HG03575 (cell line): ENCODE data around the gene JAKMIP1.

ENCODE experiments used
- ATAC-seq: cut with Tn5 transposase; IDR thresholded peaks from one replicate; pipeline ENCODE4 v1.9.1; 2021; ENCODE audit not compliant: unreplicated experiment, insufficient number of reproducible peaks, low FRiP score; ENCODE audit errors: extremely low read depth

The JAKMIP1 gene

DNA sequence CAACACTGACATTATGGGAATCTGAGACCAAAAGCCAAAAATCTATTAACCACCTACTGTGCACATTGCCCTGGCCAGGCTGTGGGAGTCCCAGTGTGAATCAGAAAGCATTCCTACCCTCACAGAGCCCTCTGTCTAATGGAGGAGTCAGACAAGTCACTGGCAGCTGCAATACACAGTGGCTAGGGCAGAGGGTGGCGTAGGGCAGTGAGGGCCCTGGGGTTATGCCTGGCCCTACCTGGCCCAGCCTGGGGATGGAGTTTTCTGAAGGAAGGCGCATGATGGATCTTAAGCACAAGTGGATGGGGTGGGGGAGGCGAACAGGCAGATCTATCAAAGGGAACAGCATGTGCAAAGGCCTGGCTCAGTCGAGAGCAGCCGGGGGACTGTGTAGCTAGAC, 10.8 kb downstream of the JAKMIP1 start:
- no peak for ATAC-seq

DNA sequence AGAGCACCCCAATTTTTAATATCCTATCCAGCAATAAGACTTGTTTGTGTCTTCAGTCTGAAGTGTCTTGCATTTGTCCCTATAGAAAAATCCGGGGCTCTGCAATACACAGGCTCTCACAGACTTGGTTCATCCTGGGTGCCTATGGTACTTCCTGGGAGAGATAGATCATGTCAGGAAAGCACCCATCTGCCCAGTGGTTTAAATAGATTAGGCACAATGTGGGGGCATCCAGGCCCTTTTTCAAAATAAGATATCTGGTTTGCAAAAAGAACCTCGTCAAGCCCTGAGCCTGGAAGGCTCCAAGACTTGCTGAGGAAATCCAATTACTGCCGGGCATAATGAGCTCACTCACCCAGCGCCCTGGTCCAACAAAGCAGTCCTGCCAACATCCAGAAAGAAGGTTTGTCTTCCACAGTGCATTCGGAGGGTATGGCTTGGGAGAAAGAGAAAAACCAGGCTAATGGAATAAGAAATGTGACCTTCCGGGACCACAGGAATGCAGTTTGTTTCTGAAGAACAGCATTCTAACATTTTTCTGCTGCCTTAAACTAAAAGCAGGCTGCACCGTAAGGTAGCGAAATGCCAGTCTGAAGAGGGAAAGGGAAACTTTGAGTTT, 11.6 kb downstream of the JAKMIP1 start:
- no peak for ATAC-seq

- ATAC-seq = no peak
Observed at GRCh38 chr4:6184169-6184568, 16.2 kb downstream of the JAKMIP1 start.

DNA sequence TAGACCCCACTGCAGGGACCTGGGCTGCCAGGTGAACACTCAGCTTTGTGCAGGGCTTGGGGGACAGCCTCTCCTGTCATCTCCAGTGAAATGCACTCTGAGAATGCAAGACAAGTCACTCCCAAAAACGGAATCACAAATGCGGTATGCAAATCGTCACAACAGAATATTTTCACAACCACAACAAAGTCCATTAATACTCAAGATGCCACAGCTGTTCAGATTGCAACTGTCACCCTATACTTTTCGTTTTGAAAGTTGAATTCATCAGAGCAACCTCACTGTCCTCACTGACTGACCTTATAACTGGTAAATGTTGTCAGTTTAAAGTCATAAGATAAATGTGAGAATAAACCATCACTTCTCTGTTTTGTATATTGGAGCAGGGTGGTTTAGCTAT, 16.6 kb downstream of the JAKMIP1 start:
- ATAC-seq = no peak

GRCh38 chr4:6182376-6183280, 17.7 kb downstream of the JAKMIP1 start:
- no peak for ATAC-seq

- ATAC-seq = peak; percentile 91
Observed at GRCh38 chr4:6180841-6181631, 19.3 kb downstream of the JAKMIP1 start.

DNA sequence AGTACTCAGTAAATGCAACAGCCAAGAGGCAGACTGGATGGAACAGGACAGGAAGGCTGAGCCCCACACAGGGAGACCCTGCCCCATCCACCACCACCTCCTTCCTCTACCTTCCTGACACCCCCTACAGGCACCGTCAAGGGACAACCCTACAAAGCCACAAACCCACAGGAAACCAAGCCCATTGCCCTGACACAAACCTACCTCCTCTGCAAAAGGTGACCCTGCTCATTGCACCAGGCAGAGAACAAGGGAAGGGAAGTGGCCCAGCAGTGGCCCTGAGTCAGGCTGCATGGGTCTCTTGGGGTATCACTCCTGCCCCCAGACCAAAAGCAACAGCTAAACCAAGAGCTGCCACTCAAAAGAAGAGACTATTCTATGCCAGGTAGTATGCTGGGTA, 21.0 kb downstream of the JAKMIP1 start:
- no peak for ATAC-seq

- ATAC-seq = no peak
Observed at GRCh38 chr4:6178757-6179156, 21.6 kb downstream of the JAKMIP1 start.

DNA sequence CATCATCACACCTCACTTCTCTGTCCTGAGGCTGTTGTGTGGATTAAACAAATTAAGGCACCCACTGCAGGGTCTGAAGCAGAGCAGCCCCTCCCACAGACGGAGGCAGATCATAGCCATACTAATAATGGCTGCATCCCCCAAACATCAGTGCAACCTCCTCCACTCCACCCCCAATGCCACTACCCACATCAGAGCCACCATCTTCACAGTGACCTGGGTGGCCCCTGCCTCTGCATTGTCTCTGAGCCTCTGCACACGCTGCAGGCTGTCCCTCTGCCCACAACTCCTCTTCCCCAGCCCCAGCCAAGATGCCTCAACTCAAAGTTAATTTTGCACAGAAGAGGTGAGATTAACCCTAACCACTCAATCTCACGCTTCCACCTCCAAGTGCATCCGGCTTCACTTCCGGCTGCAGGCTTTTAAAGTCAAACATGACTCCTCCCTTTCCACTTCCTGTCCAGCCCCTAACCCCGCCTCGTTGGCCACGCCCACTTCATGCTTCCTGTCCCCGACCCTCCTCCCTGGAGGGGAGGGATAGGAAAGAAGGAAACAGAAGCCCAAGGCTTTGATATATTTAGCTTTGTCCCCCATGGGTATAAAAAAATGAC, 22.7 kb downstream of the JAKMIP1 start:
- no peak for ATAC-seq

GRCh38 chr4:6175426-6175825, 24.9 kb downstream of the JAKMIP1 start:
- no peak for ATAC-seq

- no peak for ATAC-seq
Observed at GRCh38 chr4:6172927-6173200, 27.5 kb downstream of the JAKMIP1 start.

DNA sequence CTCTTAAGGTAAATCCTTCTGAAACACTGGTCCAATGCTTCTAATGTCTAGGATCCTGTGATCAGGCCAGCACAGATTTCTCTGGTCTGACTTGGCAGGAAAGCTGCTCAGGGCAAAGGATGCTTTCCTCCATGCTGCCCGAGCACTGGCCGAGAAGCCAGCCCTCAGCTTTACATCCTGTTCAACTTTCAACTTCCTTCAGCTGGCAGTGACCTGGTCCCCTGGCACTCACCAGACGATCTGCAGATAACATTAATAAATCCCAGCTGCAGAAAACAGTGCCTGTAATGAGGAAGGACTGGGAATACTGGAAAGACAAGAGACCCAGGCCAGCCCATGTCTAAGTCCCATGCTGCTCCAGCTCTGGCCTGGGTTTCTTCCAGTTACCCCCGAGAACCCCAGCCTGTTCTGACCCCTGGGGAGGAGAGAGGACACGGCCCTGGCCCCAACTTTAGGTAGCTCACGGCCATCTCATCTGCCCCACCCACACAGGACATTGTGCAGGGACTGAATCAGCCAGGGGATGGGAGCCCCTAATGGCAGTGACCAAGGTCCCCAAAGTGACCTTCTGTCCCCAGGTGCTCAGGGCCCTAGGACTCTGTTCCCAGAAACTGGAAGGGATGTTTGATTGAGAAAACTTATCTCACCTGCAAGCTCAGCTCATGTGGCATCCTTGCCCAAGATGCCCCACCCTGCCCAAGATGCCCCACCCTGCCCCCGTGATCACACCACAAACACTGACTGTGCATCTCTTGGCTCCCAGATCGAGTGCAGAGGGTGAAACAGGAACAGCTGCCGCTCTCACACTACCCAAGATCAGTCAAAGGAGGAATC, 28.0 kb downstream of the JAKMIP1 start:
- no peak for ATAC-seq

DNA sequence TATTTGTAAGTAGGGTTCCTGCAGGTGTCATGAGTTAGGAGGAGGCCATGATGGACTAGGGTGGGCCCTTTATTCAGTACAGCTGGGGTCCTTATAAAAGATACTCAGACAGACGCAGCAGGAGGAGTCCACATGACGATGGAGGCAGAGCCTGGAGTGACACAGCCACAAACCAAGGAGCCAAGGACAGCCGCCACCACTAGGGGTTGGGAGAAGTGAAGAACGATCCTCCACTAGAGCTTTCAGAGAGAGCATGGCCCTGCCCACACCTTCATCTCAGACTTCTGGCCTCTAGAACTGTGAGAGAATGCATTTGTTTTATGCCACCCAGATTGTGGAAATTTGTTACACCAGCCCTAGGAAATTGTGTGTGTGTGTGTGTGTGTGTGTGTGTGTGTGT, 31.1 kb downstream of the JAKMIP1 start:
- ATAC-seq = no peak

- no peak for ATAC-seq
Observed at GRCh38 chr4:6165766-6166165, 34.6 kb downstream of the JAKMIP1 start.

GRCh38 chr4:6162885-6163284, 37.5 kb downstream of the JAKMIP1 start:
- ATAC-seq = no peak

DNA sequence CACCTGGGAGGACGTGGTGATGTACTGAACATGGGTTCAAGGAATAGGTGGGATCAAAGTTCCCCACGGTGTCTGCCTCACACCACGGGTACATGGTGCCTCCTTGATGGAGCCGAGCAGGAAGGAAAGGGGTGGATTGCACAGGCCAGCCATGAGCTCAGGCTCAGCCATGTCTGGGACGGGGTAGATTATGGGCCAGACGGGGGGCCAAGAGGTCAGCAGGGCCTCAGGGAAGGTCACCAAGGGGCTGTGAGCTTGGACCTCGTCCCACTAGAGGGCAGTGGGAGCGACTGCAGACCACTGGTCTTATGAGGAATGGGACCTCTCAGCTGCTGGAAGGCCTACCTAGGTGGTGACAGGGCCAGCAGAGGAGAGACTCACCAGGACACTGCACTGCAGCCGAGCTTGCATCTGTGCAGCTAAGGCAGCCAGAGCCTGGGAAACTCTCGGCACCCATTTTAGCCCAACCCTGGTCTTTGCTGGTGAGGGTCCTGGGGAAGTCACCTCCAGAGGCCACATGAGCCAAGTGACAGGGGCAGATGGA, 38.4 kb downstream of the JAKMIP1 start:
- ATAC-seq = no peak

DNA sequence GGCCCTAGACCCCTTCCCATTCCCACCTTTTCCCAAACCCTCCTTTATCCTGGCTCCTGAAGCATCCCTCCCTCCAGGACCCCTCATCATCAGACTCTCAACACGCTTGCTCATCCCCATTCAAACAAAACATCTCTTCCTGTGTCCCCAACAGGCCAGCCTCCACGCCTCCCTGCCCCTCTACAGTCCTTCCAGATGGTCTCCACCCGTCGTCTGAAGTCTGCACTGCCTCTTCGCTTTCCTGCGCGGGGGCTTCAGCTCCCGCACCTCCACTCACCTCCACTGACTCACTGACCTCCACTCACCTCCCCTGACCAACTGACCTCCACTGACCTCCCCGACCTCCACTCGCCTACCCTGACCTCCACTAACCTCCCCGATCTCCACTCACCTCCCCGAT, 39.8 kb downstream of the JAKMIP1 start:
- ATAC-seq = no peak

DNA sequence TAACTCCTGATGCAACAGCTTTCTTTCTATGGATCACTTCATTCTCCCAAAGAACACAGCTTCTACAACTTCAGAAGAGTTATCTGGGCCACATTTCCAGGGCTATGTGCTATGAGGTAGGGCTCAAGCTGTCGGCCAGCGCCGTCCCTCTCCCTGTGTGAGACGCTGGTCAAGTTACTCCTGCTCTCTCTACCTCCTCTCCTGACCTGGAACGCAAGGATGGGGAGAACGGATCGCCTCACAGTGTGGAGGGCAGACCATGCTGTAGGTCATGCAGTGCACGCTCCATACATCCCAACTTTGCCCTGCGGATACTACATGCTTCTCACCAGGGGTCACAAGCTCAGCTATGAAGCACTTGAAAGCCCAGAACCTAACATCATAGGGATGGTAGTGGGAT, 42.4 kb downstream of the JAKMIP1 start:
- no peak for ATAC-seq
